Measurements from ENCODE around the gene P3H4. TPM values are rescaled to one million over a fixed set of nuclear protein-coding genes. Genes with fewer than 3 reads are reported as not detected.
A peak's percentile ranks its signal among the peaks of the same experiment; 100 is the strongest.

Gene P3H4
- total and polyA plus RNA-seq, 10 donors = 3.3 to 7.1 (median 5.8) TPM

DNA sequence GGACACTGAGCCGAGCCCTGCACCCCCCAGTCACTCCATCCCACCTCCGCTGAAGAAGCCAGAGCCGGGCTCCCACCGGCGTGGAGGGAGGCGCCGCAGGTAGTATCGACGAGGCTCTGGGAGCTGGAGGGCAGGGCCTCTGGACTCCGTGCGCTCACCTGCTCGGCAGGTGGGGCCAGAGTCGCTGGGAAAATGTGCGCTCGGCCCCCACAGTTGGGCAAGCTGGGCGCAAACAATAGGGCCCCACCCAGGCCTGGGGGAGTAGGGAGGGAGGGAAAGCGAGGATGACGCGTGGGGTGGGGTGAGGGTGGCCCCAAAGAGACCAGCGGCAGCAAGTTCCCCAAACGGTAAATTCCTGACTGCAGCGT lies 25.9 kb downstream of the P3H4 start:
- Histone ChIP-seq H3K4me1 (peaks cover 24 to 66% (median 41%) of the 10 kb centered on the region in 6 donors), H3K36me3 (no peaks in the 10 kb centered on the region), H3K4me3 (peak overlapping the region; percentile 31 to 82 (median 54)), H3K27ac (peak overlapping the region in 7 of 8 donors; percentile 48 to 84 (median 80)), H3K9me3 (no peaks in the 10 kb centered on the region), H3K27me3 (replicated peaks in 1 of 7) (peaks cover 0 to 55% (median 19%) of the 10 kb centered on the region in 7 donors)
- DNase-seq = peak; percentile 82
- intact Hi-C loops (cut with DNase I; ENCODE audit: low total_unique reads) = no loop called here
- no peak for TF ChIP-seq POLR2AphosphoS5 (IDR thresholded peaks at IDR 0.05)
- TF ChIP-seq POLR2A (IDR thresholded peaks at IDR 0.05) = no peak
- TF ChIP-seq, protein P1, sequence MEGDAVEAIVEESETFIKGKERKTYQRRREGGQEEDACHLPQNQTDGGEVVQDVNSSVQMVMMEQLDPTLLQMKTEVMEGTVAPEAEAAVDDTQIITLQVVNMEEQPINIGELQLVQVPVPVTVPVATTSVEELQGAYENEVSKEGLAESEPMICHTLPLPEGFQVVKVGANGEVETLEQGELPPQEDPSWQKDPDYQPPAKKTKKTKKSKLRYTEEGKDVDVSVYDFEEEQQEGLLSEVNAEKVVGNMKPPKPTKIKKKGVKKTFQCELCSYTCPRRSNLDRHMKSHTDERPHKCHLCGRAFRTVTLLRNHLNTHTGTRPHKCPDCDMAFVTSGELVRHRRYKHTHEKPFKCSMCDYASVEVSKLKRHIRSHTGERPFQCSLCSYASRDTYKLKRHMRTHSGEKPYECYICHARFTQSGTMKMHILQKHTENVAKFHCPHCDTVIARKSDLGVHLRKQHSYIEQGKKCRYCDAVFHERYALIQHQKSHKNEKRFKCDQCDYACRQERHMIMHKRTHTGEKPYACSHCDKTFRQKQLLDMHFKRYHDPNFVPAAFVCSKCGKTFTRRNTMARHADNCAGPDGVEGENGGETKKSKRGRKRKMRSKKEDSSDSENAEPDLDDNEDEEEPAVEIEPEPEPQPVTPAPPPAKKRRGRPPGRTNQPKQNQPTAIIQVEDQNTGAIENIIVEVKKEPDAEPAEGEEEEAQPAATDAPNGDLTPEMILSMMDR (IDR thresholded peaks at IDR 0.05 in 8 of 11, conservative IDR thresholded peaks at IDR 0.05 in 3 of 11) = no peak
- 0 to 5% (median 1%) methylated on average over 9 to 22 of the region's 22 CpGs for WGBS, 5 donors

DNA sequence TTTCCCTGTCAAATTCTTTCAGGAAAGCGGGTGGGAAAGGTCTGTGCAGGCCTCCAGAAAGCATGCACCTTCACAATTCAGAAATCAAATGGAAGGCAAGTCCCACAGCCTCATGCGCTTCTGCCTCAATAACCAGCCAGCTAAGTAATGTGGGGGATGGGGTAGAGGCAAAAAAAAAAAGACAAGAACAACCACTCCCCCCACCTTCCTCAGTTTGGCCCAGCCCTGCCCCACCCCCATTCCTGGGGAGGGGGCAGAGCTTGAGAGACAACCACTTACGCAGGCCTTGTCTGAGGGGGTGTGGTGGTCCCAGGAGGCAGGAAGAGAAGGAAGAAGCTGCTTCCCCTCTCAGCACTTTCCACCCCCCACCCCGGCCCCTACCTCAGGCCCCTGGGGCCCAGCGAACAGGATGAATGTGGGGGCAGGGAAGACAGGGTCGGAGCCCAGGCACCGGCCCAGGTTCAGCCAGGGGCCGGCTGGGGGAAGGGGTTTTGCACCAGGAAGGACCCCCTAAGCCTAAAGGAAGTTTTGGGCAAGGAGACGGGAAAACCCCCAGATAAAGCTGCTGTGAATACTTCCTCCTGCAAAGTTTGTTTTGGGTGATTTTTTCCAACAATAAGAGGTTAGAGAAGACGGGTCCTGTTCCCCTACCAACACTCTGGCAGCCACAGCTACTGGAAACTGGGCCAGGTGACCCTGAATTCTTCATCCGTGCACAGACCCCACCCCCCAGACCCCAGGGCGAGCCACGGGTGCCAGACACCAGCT lies 26.5 kb downstream of the P3H4 start:
- 8 to 14% (median 11%) methylated on average over 9 to 13 of the region's 13 CpGs for WGBS, 5 donors
- Histone ChIP-seq H3K27ac (peak overlapping the region in 7 of 8 donors; percentile 48 to 84 (median 80)), H3K36me3 (no peaks in the 10 kb centered on the region), H3K9me3 (no peaks in the 10 kb centered on the region), H3K27me3 (replicated peaks in 1 of 7) (peaks cover 0 to 55% (median 19%) of the 10 kb centered on the region in 7 donors), H3K4me1 (peaks cover 24 to 69% (median 41%) of the 10 kb centered on the region in 6 donors), H3K4me3 (peak overlapping the region; percentile 31 to 82 (median 54))
- no peak for DNase-seq
- intact Hi-C loops (cut with DNase I; ENCODE audit: low total_unique reads) = no loop called here
- TF ChIP-seq, protein P1 (IDR thresholded peaks at IDR 0.05 in 8 of 11, conservative IDR thresholded peaks at IDR 0.05 in 3 of 11) = no peak
- peak in 1 of 3 donors; percentile 40 for TF ChIP-seq POLR2AphosphoS5 (IDR thresholded peaks at IDR 0.05)
- no peak for TF ChIP-seq POLR2A (IDR thresholded peaks at IDR 0.05)

DNA sequence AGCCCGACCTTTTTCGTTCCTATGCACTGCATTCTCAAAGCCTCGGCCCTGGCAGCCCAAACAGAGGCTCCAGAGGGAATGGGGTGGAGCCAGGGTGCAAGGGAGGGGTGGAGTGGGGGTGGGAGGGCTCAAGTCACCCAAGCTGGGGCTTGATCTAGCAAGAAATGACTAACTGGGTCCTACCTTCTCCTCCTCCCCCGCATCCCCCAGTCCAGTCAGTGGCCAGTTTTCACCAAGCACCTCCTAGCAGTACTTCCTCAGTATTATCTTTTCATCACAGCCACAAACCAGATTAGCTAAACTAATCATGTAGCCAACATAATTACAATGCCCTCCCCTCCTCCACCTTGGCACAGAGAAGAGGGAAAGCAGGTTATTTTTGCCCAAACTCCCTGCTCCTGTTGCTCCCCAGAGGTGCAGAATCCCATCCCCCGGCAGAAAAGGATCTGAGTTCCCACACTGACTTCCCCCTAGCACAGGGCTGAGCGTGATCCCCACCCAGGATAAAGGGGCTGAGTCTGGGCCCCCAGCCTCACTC lies 27.5 kb downstream of the P3H4 start:
- peaks cover 0 to 55% (median 19%) of the 10 kb centered on the region in 7 donors for H3K27me3 ChIP-seq (replicated peaks in 1 of 7)
- peak overlapping the region in 4 of 8 donors; percentile 55 to 82 (median 63) for H3K4me3 ChIP-seq
- no peaks in the 10 kb centered on the region for H3K36me3 ChIP-seq
- no peaks in the 10 kb centered on the region for H3K9me3 ChIP-seq
- 26 to 52% (median 39%) methylated on average over 6 of the region's 6 CpGs for WGBS, 5 donors
- TF ChIP-seq POLR2A (IDR thresholded peaks at IDR 0.05) (no peak), POLR2AphosphoS5 (IDR thresholded peaks at IDR 0.05) (no peak)
- TF ChIP-seq, protein P1 (IDR thresholded peaks at IDR 0.05 in 8 of 11, conservative IDR thresholded peaks at IDR 0.05 in 3 of 11) = no peak
- peak overlapping the region in 4 of 8 donors; percentile 33 to 81 (median 56) for H3K27ac ChIP-seq
- DNase-seq = no peak
- peaks cover 26 to 79% (median 47%) of the 10 kb centered on the region in 6 donors for H3K4me1 ChIP-seq
- intact Hi-C loops (cut with DNase I; ENCODE audit: low total_unique reads) = no loop called here

DNA sequence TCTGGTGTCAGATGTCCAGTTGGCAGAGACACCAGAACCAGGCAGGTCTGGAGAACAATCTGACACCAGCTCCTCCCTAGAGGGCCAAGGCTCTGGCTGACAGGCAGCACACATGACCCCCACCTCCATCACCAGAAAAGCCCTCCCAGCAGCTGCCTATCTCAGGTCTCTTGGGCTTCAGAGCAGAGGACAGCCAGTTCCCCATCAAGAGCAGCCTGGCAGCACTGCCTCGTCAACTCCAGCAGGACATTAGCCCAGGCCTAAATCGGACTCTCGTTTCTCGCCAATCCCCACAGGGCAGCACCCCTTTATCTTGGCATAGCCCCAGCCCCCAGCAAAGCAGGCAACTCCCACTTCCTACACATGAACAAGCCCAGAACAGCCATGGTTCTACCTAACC lies 29.6 kb downstream of the P3H4 start:
- Histone ChIP-seq H3K27me3 (replicated peaks in 1 of 7) (peaks cover 0 to 55% (median 19%) of the 10 kb centered on the region in 7 donors), H3K36me3 (no peaks in the 10 kb centered on the region), H3K4me1 (peaks cover 27 to 96% (median 61%) of the 10 kb centered on the region in 6 donors), H3K9me3 (no peaks in the 10 kb centered on the region), H3K4me3 (no peak overlapping the region), H3K27ac (peak overlapping the region in 5 of 8 donors; percentile 22 to 51 (median 36))
- DNase-seq = no peak
- 46 to 65% (median 54%) methylated on average over 3 to 4 of the region's 4 CpGs for WGBS, 5 donors
- intact Hi-C loops (cut with DNase I; ENCODE audit: low total_unique reads) = no loop called here
- peak in 1 of 3 donors; percentile 57 for TF ChIP-seq POLR2AphosphoS5 (IDR thresholded peaks at IDR 0.05)
- TF ChIP-seq, protein P1 (IDR thresholded peaks at IDR 0.05 in 8 of 11, conservative IDR thresholded peaks at IDR 0.05 in 3 of 11) = no peak

Data from spleen (tissue), 11 donors.